GM12878 (cell line): Measurements from ENCODE around the gene C18orf54. TPM values are rescaled to one million over a fixed set of nuclear protein-coding genes. Genes with fewer than 3 reads are reported as not detected.

Experiments
- ATAC-seq: fragments of 200-7000 bp; cut with Tn5 transposase; 3 replicates; pipeline ENCODE4 v1.9.1; 2020; ENCODE audit warnings: mild to moderate bottlenecking, moderate library complexity
- BruUV-seq: library from RNA; stranded (reverse); fragments of 400-500 nt; replicated peaks from 2 replicates; lab custom pipeline; 2021; lab: Mats Ljungman, UMichigan
- CTCF ChIA-PET: fragments of 300-600 bp; sonication (Branson Sonifier 250); formaldehyde crosslinking; extraction: SDS; loops from one replicate; lab custom pipeline; 2021; ENCODE audit warnings: inconsistent platforms; lab: Yijun Ruan, JAX
- POLR2A ChIA-PET: fragments of 350-600 bp; formaldehyde crosslinking; extraction: SDS; loops from one replicate; lab custom pipeline; 2021; ENCODE audit warnings: inconsistent platforms; lab: Charles Lee
- RAD21 ChIA-PET: fragments of 300-600 bp; sonication (Branson Sonifier 250); formaldehyde crosslinking; loops from one replicate; lab custom pipeline; 2023; ENCODE audit warnings: antibody characterized with exemption; ENCODE audit not compliant: unreplicated experiment; lab: Charles Lee
- SMC1A ChIA-PET: fragments of 300-600 bp; sonication (Branson Sonifier 250); formaldehyde crosslinking; loops from one replicate; lab custom pipeline; 2023; ENCODE audit not compliant: unreplicated experiment, uncharacterized antibody; lab: Charles Lee
- DNase-seq: peaks from one replicate; pipeline ENCODE4 v3.0.0-alpha.2; 2011; ENCODE audit warnings: low read depth, low spot score
- FAIRE-seq: peaks from 3 replicates; lab custom pipeline; 2011; peaks lifted over from hg19 to GRCh38; lab: Jason Lieb, UNC
- H2AFZ ChIP-seq: 2 replicates; pipeline ENCODE4 v1.6.0; 2011; ENCODE audit warnings: low read depth, low read length, control low read depth; ENCODE audit not compliant: control insufficient read depth
- H3K27ac ChIP-seq: 2 replicates; pipeline ENCODE4 v1.5.1; 2011; ENCODE audit warnings: control low read depth; ENCODE audit not compliant: control insufficient read depth, insufficient read depth
- H3K27me3 ChIP-seq, 2 experiments: replicated peaks in 1 of 2; 2 replicates each; pipeline versions ENCODE4 v1.6.0 to v1.6.1; 2011; ENCODE audit warnings: low read length in 1 of 2; ENCODE audit not compliant: control insufficient read depth in 2 of 2, insufficient read depth in 2 of 2
- H3K36me3 ChIP-seq, 2 experiments: 2 replicates each; pipeline ENCODE4 v1.5.1; 2011; ENCODE audit warnings: low read length in 1 of 2; ENCODE audit not compliant: control insufficient read depth in 2 of 2, insufficient read depth in 2 of 2
- H3K4me1 ChIP-seq: 2 replicates; pipeline ENCODE4 v1.6.1; 2011; ENCODE audit warnings: mild to moderate bottlenecking, low read length, moderate library complexity, mixed read lengths; ENCODE audit not compliant: control insufficient read depth, insufficient read depth
- H3K4me2 ChIP-seq: 2 replicates; pipeline ENCODE4 v1.6.0; 2011; ENCODE audit warnings: control low read depth; ENCODE audit not compliant: control insufficient read depth, insufficient read depth
- H3K4me3 ChIP-seq: fragments of 200-600 bp; sonication (generic); 2 replicates; pipeline ENCODE4 v1.5.1; 2016
- H3K79me2 ChIP-seq: 2 replicates; pipeline ENCODE4 v1.6.0; 2011; ENCODE audit warnings: low read length; ENCODE audit not compliant: control insufficient read depth, insufficient read depth
- H3K9ac ChIP-seq: 2 replicates; pipeline ENCODE4 v1.8.0; 2011; ENCODE audit warnings: low read length, control low read depth, mixed read lengths; ENCODE audit not compliant: control insufficient read depth, insufficient read depth
- H3K9me3 ChIP-seq: replicated peaks from 3 replicates; pipeline ENCODE4 v1.5.1; 2011; ENCODE audit warnings: mild to moderate bottlenecking, low read length; ENCODE audit not compliant: control insufficient read depth, insufficient read depth
- H4K20me1 ChIP-seq: 2 replicates; pipeline ENCODE4 v1.6.0; 2011; ENCODE audit not compliant: control insufficient read depth, insufficient read depth
- CREM ChIP-seq: IDR thresholded peaks from 2 replicates; pipeline ENCODE4 v1.6.1; 2014; ENCODE audit warnings: antibody characterized with exemption, low read depth
- GABPA ChIP-seq: IDR thresholded peaks from 2 replicates; pipeline ENCODE4 v1.6.1; 2014; ENCODE audit warnings: antibody characterized with exemption, low read depth, mild to moderate bottlenecking, inconsistent platforms
- KAT2A ChIP-seq: conservative IDR thresholded peaks from 2 replicates; pipeline ENCODE4 v1.6.1; 2011; ENCODE audit warnings: low read depth, low read length; ENCODE audit not compliant: control insufficient read depth
- KLF5 ChIP-seq: fragments of 450-650 bp; IDR thresholded peaks from 2 replicates; pipeline ENCODE4 v1.6.1; 2014; ENCODE audit warnings: mild to moderate bottlenecking; ENCODE audit not compliant: partially characterized antibody
- MXI1 ChIP-seq: fragments of 150-350 bp; IDR thresholded peaks from 2 replicates; pipeline ENCODE4 v1.6.1; 2011; ENCODE audit warnings: low read depth, mild to moderate bottlenecking, inconsistent platforms, low read length, improper control_type of control experiment
- NR2C1 ChIP-seq: fragments of 450-650 bp; IDR thresholded peaks from 2 replicates; pipeline ENCODE4 v1.6.1; 2017; ENCODE audit warnings: antibody characterized with exemption, mild to moderate bottlenecking, moderate library complexity
- NR2F1 ChIP-seq: fragments of 450-650 bp; conservative IDR thresholded peaks from 2 replicates; pipeline ENCODE4 v1.6.1; 2017; ENCODE audit warnings: mild to moderate bottlenecking
- PAX8 ChIP-seq: fragments of 450-650 bp; IDR thresholded peaks from 2 replicates; pipeline ENCODE4 v1.6.1; 2017; ENCODE audit warnings: mild to moderate bottlenecking, moderate library complexity
- PML ChIP-seq: IDR thresholded peaks from 2 replicates; pipeline ENCODE4 v1.6.1; 2012; ENCODE audit warnings: low read length, inconsistent platforms
- POLR2AphosphoS2 ChIP-seq: IDR thresholded peaks from 2 replicates; pipeline ENCODE4 v1.6.1; 2011; ENCODE audit warnings: low read depth, mild to moderate bottlenecking, low read length, improper control_type of control experiment, moderate library complexity
- RAD21 ChIP-seq: IDR thresholded peaks from 2 replicates; pipeline ENCODE4 v1.6.1; 2011; ENCODE audit warnings: mild to moderate bottlenecking, low read depth, low read length, moderate library complexity; ENCODE audit not compliant: insufficient read depth
- SIN3A ChIP-seq: IDR thresholded peaks from 2 replicates; pipeline ENCODE4 v1.6.1; 2012; ENCODE audit warnings: low read depth, low read length, improper control_type of control experiment
- SMC3 ChIP-seq: IDR thresholded peaks from 2 replicates; pipeline ENCODE4 v1.6.1; 2011; ENCODE audit warnings: low read length, improper control_type of control experiment, borderline replicate concordance
- SRF ChIP-seq, 2 experiments: IDR thresholded peaks; 2 replicates each; pipeline ENCODE4 v1.6.1; 2011; ENCODE audit warnings: low read depth in 2 of 2, low read length in 2 of 2, mild to moderate bottlenecking in 1 of 2, moderate library complexity in 1 of 2
- SUZ12 ChIP-seq: fragments of 200-600 bp; sonication (generic); IDR thresholded peaks from one replicate; pipeline ENCODE4 v1.6.1; 2018; ENCODE audit warnings: antibody characterized with exemption, mild to moderate bottlenecking; ENCODE audit not compliant: unreplicated experiment
- ZBTB4 ChIP-seq: fragments of 450-650 bp; formaldehyde crosslinking; IDR thresholded peaks from 2 replicates; pipeline ENCODE4 v1.4.0; 2022; ENCODE audit warnings: mild to moderate bottlenecking, moderate library complexity
- WGBS: methylation state at CpG from one replicate; pipeline ENCODE4 v1.1.6; 2016; ENCODE audit warnings: low lambda C conversion rate; ENCODE audit not compliant: insufficient replicate concordance, insufficient coverage; ENCODE audit errors: missing lambda C conversion rate; 5-methylcytosine and 5-hydroxymethylcytosine counted together
- in situ Hi-C: fragments of 300-500 bp; cut with MboI; formaldehyde crosslinking; loops from 9 replicates; pipeline ENCODE4 v1.14.3; 2018; ENCODE audit warnings: mixed read lengths
- intact Hi-C: fragments of 100-400 bp; cut with micrococcal nuclease; formaldehyde crosslinking; loops from one replicate; pipeline ENCODE4 v1.14.2; 2022; ENCODE audit not compliant: unreplicated experiment
- polyA plus RNA-seq, 11 experiments: library from polyadenylated mRNA; depleted of rRNA in 4 of 11; unstranded in 6 of 11; stranded (reverse) in 5 of 11; fragments of >200 nt; fragmentation: Nextera tagmentation in 4 of 11; fragmentation: Illumina TruSeq in 1 of 11; extraction: Ambion mirVana in 4 of 11; extraction: Trizol in 1 of 11; gene quantifications; 1 replicate in 1 of 11; 2 replicates in 10 of 11; pipeline versions ENCODE4 v1.2.1 to v1.2.3, GENCODE V29; 2011 to 2016; ENCODE audit warnings: inconsistent platforms in 2 of 11, missing spikeins in 2 of 11, low read depth in 1 of 11
- total RNA-seq, 4 experiments: library from RNA; depleted of rRNA in 3 of 4; stranded (reverse); fragments of >200 nt in 3 of 4; fragmentation: Illumina TruSeq in 1 of 4; extraction: Trizol in 1 of 4; gene quantifications; 2 replicates each; pipeline versions ENCODE4 v1.2.1 to v1.2.3, GENCODE V29; 2013 to 2021
- TF ChIP-seq, protein P1 (sequence below): fragments of 450-650 bp; IDR thresholded peaks from 2 replicates; pipeline ENCODE4 v1.6.1; 2017; ENCODE audit warnings: antibody characterized with exemption, mild to moderate bottlenecking, moderate library complexity

The C18orf54 gene
- total and polyA plus RNA-seq, 10 of the 15 experiments (the other 5 are each of a cell fraction or from before 2014, with no cell fraction given), result 1.2 to 7.6 (median 2.8) TPM

DNA sequence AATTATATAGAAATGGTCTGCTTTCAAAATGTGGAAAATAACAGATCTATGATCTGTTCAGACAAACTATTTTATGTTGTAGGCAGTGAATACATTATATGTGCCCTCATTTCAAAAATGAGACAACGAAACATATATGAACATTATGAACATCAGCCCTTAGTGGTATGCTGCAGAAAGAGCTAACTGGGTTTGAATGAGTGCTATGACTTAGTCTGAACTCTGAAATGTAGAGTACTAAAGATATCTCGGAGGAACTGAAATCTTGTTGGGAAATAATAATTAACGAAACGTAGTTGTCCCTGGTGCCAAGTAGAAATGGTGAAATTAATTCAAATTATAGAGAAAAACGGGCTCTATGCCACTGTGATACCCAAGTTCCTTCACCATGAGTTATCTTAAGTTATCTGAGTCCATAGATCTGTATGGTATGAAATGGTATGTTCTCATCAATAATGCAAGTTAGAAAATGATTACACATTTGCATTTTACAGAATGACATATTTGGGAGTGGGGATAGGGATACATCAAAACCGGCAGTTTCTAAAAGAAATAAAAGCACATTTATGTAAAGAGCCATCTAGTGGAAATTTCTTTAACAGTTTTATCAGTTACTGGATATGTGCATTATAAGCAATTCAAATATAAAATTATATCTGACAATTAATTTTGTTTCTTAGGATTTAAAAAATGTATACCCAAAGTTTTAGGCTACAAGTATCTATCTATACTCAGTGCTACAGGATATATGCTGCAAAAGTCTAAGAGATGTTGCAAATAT is 26.7 kb upstream of the C18orf54 start (continued):
- no peak for TF ChIP-seq KLF5
- TF ChIP-seq SUZ12, result no peak
- no peak for TF ChIP-seq PAX8
- no peak for TF ChIP-seq MXI1
- TF ChIP-seq KAT2A, result no peak
- TF ChIP-seq SIN3A, result no peak
- no peak for TF ChIP-seq GABPA
- TF ChIP-seq, all 136 proteins: peak for 0

GRCh38 chr18:54335638-54336173 is 22.0 kb upstream of the C18orf54 start:
- 5% methylated on average over 2 of the region's 2 CpGs for WGBS
- SMC1A ChIA-PET, result no interaction called here
- no peak for FAIRE-seq
- no peak for DNase-seq
- CTCF ChIA-PET, result no interaction called here
- Histone ChIP-seq H4K20me1 (no peaks in the 10 kb centered on the region), H3K9me3 (no peaks in the 10 kb centered on the region), H3K27ac (no peak overlapping the region), H3K79me2 (no peaks in the 10 kb centered on the region), H3K4me1 (no peaks in the 10 kb centered on the region), H3K4me3 (no peak overlapping the region), H3K27me3 (no peaks in the 10 kb centered on the region), H3K4me2 (no peak overlapping the region), H2AFZ (no peak overlapping the region), H3K36me3 (no peaks in the 10 kb centered on the region), H3K9ac (no peak overlapping the region)
- POLR2A ChIA-PET, result no interaction called here
- RAD21 ChIA-PET, result no interaction called here
- intact Hi-C loops (no loop called here), in situ Hi-C loops (no loop called here)
- no peak for TF ChIP-seq RAD21
- no peak for TF ChIP-seq SMC3
- no peak for TF ChIP-seq ZBTB4
- no peak for TF ChIP-seq SRF (IDR thresholded peaks at IDR 0.05; ENCODE audit: low read depth in 2 of 2, low read length in 2 of 2)
- TF ChIP-seq NR2F1, result no peak
- TF ChIP-seq PML, result no peak
- TF ChIP-seq, protein P1, sequence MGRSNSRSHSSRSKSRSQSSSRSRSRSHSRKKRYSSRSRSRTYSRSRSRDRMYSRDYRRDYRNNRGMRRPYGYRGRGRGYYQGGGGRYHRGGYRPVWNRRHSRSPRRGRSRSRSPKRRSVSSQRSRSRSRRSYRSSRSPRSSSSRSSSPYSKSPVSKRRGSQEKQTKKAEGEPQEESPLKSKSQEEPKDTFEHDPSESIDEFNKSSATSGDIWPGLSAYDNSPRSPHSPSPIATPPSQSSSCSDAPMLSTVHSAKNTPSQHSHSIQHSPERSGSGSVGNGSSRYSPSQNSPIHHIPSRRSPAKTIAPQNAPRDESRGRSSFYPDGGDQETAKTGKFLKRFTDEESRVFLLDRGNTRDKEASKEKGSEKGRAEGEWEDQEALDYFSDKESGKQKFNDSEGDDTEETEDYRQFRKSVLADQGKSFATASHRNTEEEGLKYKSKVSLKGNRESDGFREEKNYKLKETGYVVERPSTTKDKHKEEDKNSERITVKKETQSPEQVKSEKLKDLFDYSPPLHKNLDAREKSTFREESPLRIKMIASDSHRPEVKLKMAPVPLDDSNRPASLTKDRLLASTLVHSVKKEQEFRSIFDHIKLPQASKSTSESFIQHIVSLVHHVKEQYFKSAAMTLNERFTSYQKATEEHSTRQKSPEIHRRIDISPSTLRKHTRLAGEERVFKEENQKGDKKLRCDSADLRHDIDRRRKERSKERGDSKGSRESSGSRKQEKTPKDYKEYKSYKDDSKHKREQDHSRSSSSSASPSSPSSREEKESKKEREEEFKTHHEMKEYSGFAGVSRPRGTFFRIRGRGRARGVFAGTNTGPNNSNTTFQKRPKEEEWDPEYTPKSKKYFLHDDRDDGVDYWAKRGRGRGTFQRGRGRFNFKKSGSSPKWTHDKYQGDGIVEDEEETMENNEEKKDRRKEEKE, result no peak
- TF ChIP-seq CREM, result no peak
- no peak for TF ChIP-seq POLR2AphosphoS2
- TF ChIP-seq NR2C1, result no peak
- no TSS peak for BruUV-seq
- ATAC-seq, result no peak
